CD4-positive, alpha-beta T cell treated with Interleukin-10 for 1 hour (primary cell): ENCODE results near the gene MSH3.

Experiments
- DNase-seq: peaks from one replicate; pipeline ENCODE4 v3.0.0-alpha.2; 2020

MSH3 gene

DNA sequence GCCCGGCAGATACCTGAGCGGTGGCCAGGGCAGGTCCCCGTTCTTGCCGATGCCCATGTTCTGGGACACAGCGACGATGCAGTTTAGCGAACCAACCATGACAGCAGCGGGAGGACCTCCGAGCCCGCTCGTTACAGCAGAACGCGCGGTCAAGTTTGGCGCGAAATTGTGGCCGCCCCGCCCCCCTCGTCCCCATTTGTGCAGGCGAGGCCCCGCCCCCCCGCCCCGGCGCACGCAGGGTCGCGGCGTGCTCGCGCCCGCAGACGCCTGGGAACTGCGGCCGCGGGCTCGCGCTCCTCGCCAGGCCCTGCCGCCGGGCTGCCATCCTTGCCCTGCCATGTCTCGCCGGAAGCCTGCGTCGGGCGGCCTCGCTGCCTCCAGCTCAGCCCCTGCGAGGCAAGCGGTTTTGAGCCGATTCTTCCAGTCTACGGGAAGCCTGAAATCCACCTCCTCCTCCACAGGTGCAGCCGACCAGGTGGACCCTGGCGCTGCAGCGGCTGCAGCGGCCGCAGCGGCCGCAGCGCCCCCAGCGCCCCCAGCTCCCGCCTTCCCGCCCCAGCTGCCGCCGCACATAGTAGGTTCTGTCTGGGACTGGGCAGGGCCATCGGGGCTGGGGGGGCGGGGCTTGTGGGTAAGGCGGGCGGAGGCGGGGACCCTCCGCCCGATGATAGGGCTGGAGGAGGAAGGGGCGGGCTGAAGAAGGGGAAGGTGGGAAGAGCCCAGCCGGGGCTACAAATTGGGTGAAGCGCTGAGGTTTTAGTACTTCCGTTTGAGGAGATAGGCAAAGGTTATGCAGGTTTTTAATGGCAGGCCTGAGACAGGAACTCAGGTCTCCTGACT lies at the start of gene MSH3, which contains the start of gene DHFR:
MSH3 (plus strand) TSS at position 262 of the 840 bp plus-strand sequence; CDS start at position 338, 76 bp downstream.
DHFR (minus strand) TSS at position 593 of the 840 bp plus-strand sequence; CDS start at position 99, 494 bp downstream.
- peak; percentile 92 for DNase-seq

DNA sequence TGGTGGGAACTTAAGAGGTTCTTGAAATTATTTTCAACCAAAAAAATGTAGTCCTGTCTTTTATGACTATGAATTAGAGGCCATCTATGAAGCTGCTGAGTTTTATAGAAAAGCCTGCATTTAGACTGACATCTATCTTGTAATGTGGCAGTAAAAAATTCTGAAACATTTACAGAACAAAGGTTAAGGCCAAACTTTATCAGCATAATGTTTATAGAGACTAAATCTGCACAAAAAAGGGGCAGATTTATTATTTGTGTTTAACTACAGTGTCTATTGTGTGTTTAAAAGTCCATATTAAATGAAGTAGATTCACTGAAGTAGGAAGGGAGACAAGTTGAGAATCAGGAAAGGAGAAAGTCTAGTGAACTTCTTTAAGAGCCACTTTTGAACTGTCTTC lies 47.1 kb upstream of the MSH3 start:
- DNase-seq: no peak

DNA sequence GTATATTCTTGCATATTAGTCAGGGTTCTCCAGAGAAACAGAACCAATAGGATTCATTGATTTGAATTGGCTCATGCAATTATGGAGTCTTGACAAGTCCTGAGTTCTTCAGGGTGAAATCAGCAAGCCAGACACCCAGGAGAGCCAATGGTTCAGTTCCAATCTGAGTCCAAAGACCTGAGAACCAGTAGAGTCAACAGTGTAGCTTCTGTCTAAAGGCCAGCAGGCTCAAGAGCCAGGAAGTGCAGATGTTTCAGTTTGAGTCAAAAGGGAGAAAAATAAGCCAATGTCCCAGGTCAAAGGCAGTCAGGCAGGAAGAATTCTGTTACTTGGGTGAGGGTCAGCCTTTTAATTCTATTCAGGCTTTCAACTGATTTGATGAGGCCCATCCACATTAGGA lies 46.6 kb upstream of the MSH3 start:
- DNase-seq: no peak

DNA sequence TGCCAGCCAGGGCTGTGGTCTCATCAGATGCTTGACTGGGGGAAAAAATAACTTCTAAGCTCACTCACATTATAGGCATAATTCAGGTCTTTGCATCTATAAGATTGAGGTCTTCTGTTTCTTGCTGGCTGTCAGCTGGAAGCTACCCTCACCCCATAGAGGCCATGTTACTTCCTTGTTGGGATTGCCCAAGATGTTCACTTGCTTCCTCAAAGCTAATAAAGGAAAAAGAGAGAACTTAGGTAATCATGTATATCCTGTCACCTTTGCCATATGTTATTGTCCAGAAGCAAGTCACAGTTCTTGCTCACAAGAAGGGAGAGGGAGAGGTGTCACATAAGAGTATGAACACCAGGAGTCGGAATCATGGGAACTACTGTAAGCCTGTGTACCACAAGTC lies 45.7 kb upstream of the MSH3 start:
- DNase-seq: no peak

DNA sequence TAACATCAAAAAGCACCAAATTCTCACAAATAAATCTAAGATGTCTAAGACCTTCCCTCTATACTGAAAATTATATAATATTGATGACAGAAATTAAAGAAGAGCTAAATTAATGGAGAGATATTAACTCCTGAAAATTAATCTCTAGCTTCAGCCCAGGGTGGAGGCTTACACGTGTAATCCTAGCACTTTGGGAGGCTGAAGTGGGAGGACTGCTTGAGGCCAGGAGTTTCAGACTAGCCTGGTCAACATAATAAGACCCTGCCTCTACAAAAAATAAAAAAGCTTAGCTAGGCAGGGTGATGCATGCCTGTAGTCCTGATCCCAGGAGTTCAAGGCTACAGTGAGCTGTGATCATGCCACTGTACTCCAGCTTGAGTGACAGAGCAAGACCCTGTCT lies 44.8 kb upstream of the MSH3 start:
- DNase-seq: no peak

DNA sequence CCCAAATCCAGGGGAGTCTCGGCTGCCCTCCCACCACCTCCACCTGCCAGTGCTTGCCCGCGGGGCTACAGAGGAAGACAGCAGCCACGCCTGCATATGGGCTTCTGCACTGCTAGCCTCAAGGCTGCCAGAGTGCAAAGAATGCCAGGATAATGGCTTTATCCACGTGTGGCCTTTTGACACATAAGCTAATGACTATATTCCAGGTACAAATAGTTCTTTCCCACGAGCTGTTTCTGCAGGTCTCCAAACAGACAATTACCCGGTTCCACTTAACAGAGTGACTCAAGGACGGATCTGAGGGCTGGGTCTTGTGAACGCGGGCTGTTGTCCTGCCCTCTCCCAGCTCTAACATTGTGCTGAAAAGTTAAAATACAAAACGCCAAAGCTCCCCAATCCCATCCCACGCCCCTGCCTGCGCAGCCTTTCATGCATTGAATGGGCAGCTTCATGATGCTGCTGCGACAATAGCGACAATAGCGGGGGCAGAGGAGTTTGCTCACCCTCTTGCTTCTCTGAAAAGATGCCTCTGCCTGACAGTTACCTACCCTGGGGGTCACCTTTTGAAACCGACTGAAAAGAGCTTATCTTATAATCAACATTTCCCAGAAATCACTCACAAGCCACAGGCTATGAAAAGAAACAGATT lies 39.1 kb upstream of the MSH3 start:
- DNase-seq: no peak

DNA sequence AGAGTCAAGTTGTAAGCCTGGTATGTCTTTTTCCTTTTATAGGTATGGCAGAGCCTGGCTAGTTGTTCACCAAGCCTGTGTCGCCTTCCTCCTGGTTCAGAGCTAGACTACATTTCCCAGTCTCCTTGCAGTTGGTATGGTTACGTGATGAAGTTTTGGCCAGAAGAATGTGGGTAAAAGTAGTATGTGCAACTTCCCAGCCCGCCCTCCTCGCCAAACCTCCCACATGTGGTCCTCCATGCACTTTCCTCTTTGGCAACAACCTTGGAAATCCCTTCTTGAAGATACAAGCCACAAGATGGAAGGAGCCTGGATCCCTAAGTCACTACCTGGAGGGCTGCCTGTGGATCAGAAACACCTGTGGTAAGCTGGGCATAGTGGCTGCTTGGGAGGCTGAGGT lies 36.0 kb upstream of the MSH3 start:
- no peak for DNase-seq

DNA sequence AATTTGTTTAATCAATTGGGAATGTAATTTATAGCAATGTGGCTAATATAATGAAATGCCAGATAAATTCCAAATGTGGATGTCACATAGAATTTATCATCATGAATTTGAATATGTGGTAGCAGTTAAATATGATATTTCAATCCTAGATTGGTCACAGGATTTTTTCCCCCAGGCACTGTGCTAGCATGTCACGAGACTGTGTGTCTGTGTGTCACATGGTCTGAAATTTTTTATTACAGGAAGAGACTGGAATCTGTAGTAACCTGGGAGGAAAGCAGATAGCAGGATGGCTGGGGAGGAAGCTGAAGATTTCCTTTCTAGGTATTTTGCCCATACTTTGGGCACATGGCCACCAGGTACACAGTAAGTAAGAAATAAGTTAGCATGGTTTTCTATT lies 35.4 kb upstream of the MSH3 start:
- no peak for DNase-seq

DNA sequence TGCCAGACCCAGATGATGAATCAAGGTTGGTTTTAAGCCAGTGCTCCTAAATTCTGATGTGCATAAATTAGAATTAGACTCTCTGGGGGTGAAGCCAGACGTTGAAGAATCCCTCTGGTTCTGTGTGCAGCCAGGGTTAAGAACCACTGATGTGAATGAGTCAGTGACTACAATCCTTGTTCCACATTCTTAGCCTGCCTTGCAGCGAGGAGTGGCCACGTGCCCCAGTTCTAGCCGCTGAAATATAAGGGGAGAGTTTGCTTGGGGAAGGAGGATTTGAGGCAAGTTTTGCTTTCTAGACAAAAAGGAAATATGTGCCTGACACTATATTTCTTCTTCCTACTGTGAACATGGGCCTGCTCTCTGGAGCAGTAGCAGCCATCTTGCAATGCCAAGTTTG lies 34.2 kb upstream of the MSH3 start:
- DNase-seq: no peak

DNA sequence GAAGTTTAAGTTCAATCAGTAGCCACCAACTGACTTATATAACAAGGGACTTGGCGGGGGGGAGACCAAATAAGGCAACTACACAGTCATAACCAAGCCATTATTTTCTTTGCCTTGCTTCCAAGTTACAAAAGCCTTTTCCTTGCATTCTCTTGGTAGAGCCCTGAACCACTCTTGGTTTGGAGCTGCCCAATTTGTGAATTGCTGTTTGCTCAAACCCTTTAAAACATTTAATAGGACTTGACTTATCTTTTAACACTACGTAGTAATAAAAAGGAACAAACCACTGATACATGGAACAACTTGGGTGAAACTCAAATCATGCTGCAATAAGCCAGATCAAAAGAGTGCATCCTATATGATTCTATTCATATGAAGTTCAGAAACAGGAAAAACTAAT lies 31.7 kb upstream of the MSH3 start:
- no peak for DNase-seq

DNA sequence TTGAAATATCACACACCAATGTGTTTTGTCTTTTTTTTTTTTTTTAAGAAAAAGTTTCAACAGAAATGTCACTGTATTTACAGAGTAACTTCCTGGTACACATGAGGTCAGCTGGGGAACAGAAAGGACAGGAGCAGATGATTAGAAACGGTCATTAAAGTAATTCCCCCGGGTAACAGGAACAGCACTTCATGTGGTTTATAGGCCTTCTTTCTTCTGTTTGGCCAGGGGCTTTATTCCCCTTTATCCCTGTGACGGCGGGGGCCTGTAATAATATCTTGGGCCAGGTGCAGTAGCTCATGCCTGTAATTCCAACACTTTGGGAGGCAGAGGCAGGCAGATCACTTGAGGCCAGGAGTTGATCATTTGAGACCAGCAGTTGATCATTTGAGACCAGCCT lies 30.5 kb upstream of the MSH3 start:
- no peak for DNase-seq

DNA sequence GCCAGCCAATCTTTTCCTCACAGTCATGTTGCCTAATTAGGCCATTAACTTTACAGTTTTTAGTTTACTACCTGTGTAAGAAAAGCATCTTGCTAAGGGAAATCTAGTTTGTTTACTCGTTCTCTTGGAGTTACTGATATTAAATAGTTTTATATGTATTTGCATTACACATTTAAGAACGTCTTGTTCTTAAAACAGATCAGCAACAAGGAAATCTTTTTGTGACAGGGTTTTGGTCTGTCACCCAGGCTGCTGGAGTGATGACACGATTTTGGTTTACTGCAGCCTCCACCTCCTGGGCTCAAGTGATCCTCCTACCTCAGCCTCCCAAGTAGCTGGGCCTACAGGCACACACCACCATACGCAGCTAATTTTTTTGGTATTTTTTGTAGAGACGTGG lies 29.2 kb upstream of the MSH3 start:
- no peak for DNase-seq

DNA sequence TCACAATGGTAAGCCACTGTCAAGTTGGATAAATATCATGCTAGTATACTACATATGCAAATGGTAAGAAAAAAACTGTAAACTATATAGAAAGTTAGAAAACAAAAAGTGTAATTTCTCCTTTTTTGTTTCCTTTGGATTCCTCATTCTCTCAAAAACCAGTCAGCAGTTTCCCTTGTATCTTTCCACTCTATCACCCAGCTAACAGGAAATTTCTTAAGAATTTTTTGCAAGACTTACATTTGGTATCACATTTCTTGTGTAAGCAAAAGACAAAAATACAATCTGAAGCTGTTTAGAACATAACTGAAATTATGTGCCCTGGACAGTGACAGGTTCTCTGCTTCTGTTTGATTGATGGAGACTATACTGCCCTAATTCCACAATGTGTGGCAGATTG lies 25.2 kb upstream of the MSH3 start:
- no peak for DNase-seq

DNA sequence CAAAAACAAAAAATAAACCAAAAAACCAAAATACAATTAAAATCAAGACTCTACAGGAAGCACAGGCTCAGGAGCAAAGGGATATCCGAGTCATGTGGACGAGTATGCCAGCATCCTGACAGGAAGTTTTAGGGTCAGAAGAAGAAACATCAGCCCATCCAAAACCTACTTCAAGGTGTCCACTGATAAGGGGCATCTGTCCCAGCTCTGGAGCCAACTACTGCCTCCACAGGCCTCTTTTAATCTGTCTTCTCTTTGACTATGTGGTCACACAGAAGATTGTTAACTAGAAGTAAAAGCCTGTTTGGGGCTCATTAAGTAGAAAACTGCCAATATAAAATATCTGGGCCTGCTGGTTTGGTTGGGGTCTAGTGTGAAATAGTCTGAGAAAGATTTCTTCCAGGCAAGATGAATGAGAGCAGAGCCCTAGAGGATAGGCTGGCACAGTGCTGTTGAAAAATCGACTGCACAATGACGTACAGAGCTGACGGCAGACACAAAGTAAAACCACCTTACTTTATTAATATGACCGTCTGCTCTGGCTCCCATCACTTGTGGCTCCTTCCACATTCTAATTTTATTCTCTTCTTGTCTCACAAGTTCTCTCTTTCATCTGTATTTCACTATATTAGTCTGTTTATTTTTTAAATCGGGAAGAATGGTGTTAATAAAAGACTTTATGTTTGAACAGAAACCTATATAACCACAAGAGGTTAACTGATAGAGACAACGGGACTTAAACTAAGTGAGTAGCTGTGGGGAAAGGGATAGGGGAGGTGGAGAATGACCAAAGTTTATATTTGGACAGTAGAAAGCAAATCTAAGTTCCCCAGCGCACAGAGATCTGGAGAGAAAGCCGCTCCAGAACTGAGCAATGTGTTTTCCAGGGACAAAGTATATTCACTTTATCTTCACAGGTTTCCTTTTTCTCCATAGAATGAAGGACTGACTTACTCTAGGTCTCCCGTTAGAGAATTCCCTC lies 22.9 kb upstream of the MSH3 start:
- no peak for DNase-seq

DNA sequence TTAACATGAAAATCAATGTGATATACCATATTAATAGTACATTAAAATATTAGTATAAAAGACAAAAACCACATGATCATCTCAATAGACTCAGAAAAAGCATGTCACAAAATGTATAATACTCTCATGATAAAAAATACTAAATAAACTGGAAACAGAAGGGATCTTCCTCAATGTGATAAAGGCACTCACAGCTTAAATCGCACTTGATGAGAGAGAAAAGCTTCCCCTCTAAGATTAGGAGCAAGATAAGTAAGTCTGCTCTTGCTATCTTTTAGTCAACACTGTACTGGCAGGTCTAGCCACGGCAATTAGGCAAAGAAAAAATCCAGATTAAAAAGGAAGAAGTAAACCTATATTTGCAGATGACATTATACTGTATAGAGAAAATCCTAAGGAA lies 21.8 kb upstream of the MSH3 start:
- DNase-seq: no peak

DNA sequence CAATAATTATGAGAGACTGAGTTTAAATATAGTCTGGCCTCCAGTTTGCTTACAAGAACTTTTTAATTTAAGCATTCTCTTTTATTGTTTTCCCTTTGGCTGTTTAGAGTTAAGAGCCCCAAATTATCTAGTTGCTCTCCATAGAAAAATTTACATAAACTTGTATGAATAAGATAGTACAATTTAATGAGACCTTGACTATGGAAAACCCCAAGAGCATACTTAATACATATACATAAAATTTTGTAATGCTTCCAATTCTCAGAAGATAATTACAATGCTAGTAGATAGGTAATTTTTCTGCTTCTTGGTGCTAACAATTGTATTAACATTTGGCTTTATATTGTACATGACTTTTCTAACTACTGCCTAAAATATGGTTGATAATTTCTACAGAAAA lies 20.3 kb upstream of the MSH3 start:
- no peak for DNase-seq

DNA sequence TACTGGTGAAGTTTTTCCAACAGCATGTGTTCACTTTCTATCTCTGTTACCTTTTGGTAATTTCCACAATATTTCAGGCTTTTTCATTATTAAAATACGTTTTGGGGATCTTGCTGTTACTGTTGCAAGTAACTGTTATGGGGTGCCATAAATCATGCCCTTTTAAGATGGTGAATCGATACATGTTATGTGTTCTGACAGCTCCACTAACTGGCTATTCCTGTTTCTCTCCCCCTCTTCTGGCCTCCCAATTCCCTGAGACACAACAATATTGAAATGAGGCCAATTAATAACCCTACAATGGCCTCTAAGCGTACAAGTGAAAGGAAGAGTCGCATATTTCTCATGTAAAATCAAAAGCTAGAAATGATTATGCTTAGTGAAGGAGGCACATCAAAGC lies 13.1 kb upstream of the MSH3 start:
- DNase-seq: no peak

DNA sequence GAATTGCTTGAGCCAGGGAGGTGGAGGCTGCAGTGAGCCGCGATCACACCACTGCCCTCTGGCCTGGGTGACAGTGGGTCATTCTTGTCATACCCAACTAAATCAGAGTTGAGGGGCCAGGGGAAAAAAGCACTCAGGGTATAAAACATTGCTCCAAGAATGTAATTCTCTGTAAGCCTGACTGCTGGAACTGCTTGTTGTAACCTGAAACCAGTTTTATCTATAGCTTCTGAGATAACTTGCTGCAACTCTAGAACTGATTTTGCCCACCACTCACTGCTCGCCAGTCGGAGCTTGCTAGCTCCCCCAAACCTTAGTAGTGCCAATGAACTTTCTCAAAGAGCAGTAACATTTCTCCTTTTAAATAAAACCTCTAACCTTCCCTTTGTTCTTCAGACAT lies 9.6 kb upstream of the MSH3 start:
- no peak for DNase-seq

DNA sequence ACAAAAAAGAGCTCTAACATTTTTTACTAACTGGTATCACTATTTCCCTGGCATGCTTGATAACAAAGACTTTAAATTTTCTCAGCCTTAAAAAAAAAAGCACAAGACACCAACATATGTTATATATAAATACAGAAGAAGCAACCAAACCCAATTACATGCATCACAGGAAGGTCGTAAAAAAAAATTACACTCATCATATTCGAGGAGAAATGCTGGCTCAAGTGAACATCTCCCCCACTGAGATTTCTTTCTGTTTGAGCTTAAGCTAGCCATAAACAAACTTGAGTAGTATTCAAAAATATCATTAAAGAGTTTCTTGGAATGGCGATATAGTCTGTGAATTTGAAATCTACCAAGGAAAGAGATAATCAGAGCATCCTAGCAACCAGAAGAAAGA lies 7.5 kb upstream of the MSH3 start:
- DNase-seq: no peak

DNA sequence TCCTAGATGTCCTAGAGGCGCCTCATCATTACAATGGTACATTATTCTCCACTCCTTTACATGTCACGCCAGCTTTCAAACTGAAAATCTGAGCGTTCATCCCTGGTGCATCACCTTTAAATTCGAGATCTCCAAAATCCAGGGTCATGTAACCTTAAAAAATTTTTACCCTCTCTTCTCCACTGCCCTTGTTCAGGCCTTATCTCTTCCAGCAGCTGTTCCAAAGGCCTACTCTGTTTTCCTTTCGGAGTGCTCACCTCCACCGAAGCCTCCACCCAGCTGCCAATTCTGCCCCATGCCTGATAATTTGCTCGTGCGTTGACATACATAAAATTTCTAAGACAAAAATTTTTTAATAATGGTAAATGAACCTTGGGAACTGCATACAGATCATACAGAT lies 950 bp upstream of the MSH3 start:
- DNase-seq: no peak

DNA sequence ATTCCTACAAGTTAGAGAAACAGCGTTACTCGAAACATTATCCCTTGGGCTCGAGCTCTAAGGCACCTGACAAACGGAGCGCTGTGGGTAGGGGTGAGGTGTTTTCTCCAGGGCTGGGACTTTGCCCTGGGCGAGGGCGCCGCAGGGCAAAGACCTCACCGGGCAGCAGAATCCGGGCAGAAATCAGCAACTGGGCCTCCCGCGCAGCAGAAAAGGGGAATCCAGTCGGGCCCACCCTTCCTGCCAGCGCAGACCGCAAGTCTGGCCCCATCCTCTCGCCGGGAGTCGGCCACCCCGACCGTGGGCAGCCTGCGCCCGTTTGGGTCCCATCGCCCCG lies 430 bp upstream of the MSH3 start:
- DNase-seq: no peak

DNA sequence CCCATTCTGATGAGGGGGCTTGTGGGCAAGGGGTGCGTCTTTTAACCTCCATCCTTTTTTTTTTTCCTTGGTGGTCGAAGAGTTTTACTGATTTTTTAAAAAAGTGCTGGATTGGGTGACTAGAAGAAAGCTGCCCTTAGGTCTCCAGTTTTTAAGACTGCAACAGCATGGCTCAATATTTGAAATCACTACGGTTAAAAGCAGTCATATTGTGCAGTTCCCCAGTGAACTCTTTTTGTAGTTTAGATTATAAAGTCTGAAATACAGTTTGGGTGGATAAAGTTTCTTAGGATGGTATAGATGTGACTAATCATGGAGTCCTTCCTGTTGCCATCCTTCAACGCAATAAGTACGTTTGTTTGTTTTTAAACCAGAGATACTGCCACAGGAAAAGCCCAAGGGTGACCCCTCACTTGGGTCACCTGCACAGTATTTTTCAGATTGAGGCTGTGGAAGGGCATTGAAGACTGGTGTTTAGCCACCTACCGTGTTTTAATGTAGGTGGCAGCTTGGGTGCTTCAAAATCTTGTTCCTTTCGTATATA lies 851 bp downstream of the MSH3 start:
- peak; percentile 5 for DNase-seq

DNA sequence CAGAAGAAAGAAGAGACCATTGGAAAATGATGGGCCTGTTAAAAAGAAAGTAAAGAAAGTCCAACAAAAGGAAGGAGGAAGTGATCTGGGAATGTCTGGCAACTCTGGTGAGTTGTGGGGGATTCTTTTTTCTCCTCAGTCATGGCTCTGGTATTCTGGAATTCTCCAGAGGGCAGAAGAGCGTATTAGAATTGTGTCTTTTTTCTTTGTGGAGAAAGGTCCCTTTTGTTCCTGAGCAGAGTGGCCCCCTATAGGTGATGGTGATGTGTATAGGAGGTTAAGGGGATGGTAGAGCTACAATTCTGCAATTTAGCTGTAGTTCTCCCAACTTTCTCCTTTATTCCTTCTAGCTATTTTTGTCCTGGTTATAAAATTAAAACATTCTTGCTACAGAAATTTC lies 2.0 kb downstream of the MSH3 start:
- no peak for DNase-seq
